Panc1 (cell line): ENCODE measurements around the gene TP53AIP1.

Experiments used
- POLR2AphosphoS5 ChIP-seq: IDR thresholded peaks from 2 replicates; pipeline ENCODE4 v1.6.1; 2012; ENCODE audit warnings: mild to moderate bottlenecking, low read depth, low read length, moderate library complexity
- SIN3A ChIP-seq: IDR thresholded peaks from 2 replicates; pipeline ENCODE4 v1.6.1; 2012; ENCODE audit warnings: low read depth, mild to moderate bottlenecking, low read length, moderate library complexity, borderline replicate concordance; ENCODE audit not compliant: insufficient read depth
- TCF7L2 ChIP-seq: IDR thresholded peaks from 2 replicates; pipeline ENCODE4 v1.6.1; 2011; ENCODE audit warnings: mild to moderate bottlenecking, low read depth, low read length, inconsistent platforms
- TF ChIP-seq, protein P1 (sequence below): fragments of 450-650 bp; IDR thresholded peaks from 2 replicates; pipeline ENCODE4 v1.5.1; 2017; ENCODE audit warnings: mild to moderate bottlenecking
- TF ChIP-seq, protein P2 (sequence below), 2 experiments: IDR thresholded peaks; 2 replicates each; pipeline ENCODE4 v1.6.1; 2011 to 2012; ENCODE audit warnings: low read depth in 2 of 2, control low read depth in 1 of 2, low read length in 1 of 2, mild to moderate bottlenecking in 1 of 2, moderate library complexity in 1 of 2; ENCODE audit not compliant: insufficient read depth in 1 of 2

DNA sequence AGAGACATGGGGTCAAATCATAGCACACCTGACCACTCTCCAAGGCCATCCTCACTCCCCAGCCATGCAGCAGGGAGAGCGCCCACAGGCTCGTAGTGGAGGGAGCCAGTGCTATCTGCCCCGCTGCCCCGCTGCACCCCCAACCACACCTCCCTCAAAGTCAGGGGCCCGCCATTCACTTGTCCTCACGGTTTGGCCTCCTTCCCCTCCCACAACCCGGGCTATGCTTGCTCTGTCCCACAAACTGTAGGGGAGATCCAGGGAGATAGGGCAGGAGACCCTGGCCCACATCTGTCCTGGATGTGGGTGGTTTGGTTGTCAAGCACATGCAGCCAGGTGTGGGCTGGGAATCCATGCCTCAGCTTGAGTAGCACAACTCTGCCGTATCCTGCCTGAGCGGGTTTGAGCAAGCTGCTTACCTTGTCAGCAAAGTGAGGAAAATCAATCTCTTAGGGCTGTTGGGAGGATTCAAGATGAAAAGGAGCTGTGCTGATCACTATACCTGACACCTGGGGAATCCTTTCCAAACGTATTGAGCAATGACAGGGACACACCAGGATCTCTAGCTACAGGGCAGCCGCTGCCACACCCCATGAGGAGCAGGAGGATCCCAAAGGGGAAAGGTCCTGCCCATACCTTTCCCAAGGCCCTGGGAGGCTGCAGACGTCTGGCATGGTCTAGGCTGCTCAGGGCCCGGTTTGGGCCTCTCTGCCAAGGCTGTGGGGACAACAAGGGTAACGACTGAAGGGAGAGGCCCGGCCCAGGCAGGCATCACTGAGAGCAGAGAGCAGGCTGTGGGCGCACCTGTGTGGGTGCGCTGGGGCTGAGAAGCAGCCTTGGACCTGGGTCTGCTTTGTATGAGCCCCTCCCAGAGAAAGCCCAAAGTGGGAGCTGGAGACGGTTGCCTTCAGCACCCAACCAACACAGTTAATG is 28.2 kb downstream of the TP53AIP1 start:
- TF ChIP-seq, protein P1, sequence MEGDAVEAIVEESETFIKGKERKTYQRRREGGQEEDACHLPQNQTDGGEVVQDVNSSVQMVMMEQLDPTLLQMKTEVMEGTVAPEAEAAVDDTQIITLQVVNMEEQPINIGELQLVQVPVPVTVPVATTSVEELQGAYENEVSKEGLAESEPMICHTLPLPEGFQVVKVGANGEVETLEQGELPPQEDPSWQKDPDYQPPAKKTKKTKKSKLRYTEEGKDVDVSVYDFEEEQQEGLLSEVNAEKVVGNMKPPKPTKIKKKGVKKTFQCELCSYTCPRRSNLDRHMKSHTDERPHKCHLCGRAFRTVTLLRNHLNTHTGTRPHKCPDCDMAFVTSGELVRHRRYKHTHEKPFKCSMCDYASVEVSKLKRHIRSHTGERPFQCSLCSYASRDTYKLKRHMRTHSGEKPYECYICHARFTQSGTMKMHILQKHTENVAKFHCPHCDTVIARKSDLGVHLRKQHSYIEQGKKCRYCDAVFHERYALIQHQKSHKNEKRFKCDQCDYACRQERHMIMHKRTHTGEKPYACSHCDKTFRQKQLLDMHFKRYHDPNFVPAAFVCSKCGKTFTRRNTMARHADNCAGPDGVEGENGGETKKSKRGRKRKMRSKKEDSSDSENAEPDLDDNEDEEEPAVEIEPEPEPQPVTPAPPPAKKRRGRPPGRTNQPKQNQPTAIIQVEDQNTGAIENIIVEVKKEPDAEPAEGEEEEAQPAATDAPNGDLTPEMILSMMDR = no peak
- TF ChIP-seq, protein P2, sequence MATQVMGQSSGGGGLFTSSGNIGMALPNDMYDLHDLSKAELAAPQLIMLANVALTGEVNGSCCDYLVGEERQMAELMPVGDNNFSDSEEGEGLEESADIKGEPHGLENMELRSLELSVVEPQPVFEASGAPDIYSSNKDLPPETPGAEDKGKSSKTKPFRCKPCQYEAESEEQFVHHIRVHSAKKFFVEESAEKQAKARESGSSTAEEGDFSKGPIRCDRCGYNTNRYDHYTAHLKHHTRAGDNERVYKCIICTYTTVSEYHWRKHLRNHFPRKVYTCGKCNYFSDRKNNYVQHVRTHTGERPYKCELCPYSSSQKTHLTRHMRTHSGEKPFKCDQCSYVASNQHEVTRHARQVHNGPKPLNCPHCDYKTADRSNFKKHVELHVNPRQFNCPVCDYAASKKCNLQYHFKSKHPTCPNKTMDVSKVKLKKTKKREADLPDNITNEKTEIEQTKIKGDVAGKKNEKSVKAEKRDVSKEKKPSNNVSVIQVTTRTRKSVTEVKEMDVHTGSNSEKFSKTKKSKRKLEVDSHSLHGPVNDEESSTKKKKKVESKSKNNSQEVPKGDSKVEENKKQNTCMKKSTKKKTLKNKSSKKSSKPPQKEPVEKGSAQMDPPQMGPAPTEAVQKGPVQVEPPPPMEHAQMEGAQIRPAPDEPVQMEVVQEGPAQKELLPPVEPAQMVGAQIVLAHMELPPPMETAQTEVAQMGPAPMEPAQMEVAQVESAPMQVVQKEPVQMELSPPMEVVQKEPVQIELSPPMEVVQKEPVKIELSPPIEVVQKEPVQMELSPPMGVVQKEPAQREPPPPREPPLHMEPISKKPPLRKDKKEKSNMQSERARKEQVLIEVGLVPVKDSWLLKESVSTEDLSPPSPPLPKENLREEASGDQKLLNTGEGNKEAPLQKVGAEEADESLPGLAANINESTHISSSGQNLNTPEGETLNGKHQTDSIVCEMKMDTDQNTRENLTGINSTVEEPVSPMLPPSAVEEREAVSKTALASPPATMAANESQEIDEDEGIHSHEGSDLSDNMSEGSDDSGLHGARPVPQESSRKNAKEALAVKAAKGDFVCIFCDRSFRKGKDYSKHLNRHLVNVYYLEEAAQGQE (IDR thresholded peaks at IDR 0.05; ENCODE audit: insufficient read depth in 1 of 2, low read depth in 2 of 2, low read length in 1 of 2) = no peak
- no peak for TF ChIP-seq POLR2AphosphoS5
- no peak for TF ChIP-seq SIN3A
- TF ChIP-seq TCF7L2 = no peak
